Right cardiac atrium (tissue), 5 donors: ENCODE measurements around the gene TRABD2B. TPM values are rescaled to one million over a fixed set of nuclear protein-coding genes. Genes with fewer than 3 reads are reported as not detected.

ENCODE experiments used
- ATAC-seq, 2 donors: fragments of 200-7000 bp; cut with Tn5 transposase; one replicate each; pipeline versions ENCODE4 v1.8.0 to v1.9.1; 2020; ENCODE audit warnings: moderate library complexity in 2 of 2, mild to moderate bottlenecking in 1 of 2
- DNase-seq, 3 donors: peaks; one replicate each; pipeline ENCODE4 v3.0.0-alpha.2; 2020
- H3K27ac ChIP-seq: one replicate; pipeline ENCODE4 v1.5.1; 2013; ENCODE audit warnings: mild to moderate bottlenecking, low read length, control low read depth, moderate library complexity
- H3K27me3 ChIP-seq: one replicate; pipeline ENCODE4 v1.6.1; 2013; ENCODE audit not compliant: control insufficient read depth, insufficient read depth
- H3K4me1 ChIP-seq: one replicate; pipeline ENCODE4 v1.6.1; 2013; ENCODE audit warnings: low read length; ENCODE audit not compliant: control insufficient read depth, insufficient read depth
- H3K4me3 ChIP-seq: one replicate; pipeline ENCODE4 v1.5.1; 2013; ENCODE audit warnings: low read length, control low read depth
- H3K9me3 ChIP-seq: one replicate; pipeline ENCODE4 v1.6.1; 2013; ENCODE audit warnings: low read length; ENCODE audit not compliant: control insufficient read depth
- whole genome bisulfite sequencing: extraction: QIAGEN DNeasy Blood & Tissue Kit; methylation state at CpG from one replicate; pipeline ENCODE4 v1.1.7; 2013; 5-methylcytosine and 5-hydroxymethylcytosine counted together
- intact Hi-C, 4 donors: fragments of 100-400 bp; cut with DNase I; formaldehyde crosslinking; loops; one replicate each; pipeline versions ENCODE4 v1.11.0 to v1.14.0; 2022 to 2023
- polyA plus RNA-seq: library from polyadenylated mRNA; stranded (reverse); fragments of 200-250 nt; gene quantifications from one replicate; pipeline ENCODE4 v1.2.3, GENCODE V29; 2013
- total RNA-seq, 4 donors: library from RNA; stranded (reverse); fragmentation: NEBNext Ultra II Directional; extraction: Animal tissue kit (Norgen Biotek cat#: 25700); gene quantifications; one replicate each; pipeline ENCODE4 v1.2.1, GENCODE V29; 2021
- donor health status: healthy with polysubstance abuse.
- donor health status: DM: no; HTN: yes; CAD: no.
- donor health status: DM: no; HTN: no; CAD: no.
- donor health status: DM: no; HTN: yes; CAD: no; lungs with severe emphysema.
- donor health status: DM: yes; HTN: yes; CAD: no.

TRABD2B gene
- total and polyA plus RNA-seq, 5 donors, result 6.7 to 23.7 (median 17.8) TPM

- Histone ChIP-seq H3K4me3 (no peak overlapping the region), H3K27me3 (no peaks in the 10 kb centered on the region), H3K9me3 (no peaks in the 10 kb centered on the region), H3K4me1 (peaks cover 2% of the 10 kb centered on the region), H3K27ac (no peak overlapping the region)
- intact Hi-C loops, result no loop called here
- ATAC-seq, result no peak
- 91% methylated on average over 24 of the region's 24 CpGs for WGBS
- DNase-seq, result peak in 2 of 3 donors; percentile 30 to 44
Measured at GRCh38 chr1:47774986-47775834, 222.0 kb downstream of the TRABD2B start.

GRCh38 chr1:47772960-47773682 is 224.1 kb downstream of the TRABD2B start:
- WGBS, result 69% methylated on average over 11 of the region's 11 CpGs
- DNase-seq (no peak), ATAC-seq (peak; percentile 34 to 59)
- Histone ChIP-seq H3K27ac (no peak overlapping the region), H3K9me3 (no peaks in the 10 kb centered on the region), H3K4me3 (no peak overlapping the region), H3K4me1 (peaks cover 2% of the 10 kb centered on the region), H3K27me3 (no peaks in the 10 kb centered on the region)
- intact Hi-C loops, result no loop called here

- Histone ChIP-seq H3K4me1 (peaks cover 5% of the 10 kb centered on the region), H3K27me3 (no peaks in the 10 kb centered on the region), H3K9me3 (no peaks in the 10 kb centered on the region), H3K4me3 (no peak overlapping the region), H3K27ac (no peak overlapping the region)
- intact Hi-C loops, result no loop called here
- DNase-seq (peak in 1 of 3 donors; percentile 17), ATAC-seq (no peak)
- WGBS, result 92% methylated on average over 11 of the region's 11 CpGs
Measured at GRCh38 chr1:47772281-47772680, 224.9 kb downstream of the TRABD2B start.

GRCh38 chr1:47771751-47772150 is 225.4 kb downstream of the TRABD2B start:
- 61% methylated on average over 13 of the region's 13 CpGs for WGBS
- DNase-seq (peak in 1 of 3 donors; percentile 65), ATAC-seq (peak; percentile 19 to 29)
- intact Hi-C loops, result no loop called here
- Histone ChIP-seq H3K9me3 (no peaks in the 10 kb centered on the region), H3K27ac (no peak overlapping the region), H3K27me3 (no peaks in the 10 kb centered on the region), H3K4me1 (peaks cover 7% of the 10 kb centered on the region), H3K4me3 (no peak overlapping the region)

GRCh38 chr1:47769983-47770382 is 227.2 kb downstream of the TRABD2B start:
- Histone ChIP-seq H3K4me1 (peaks cover 13% of the 10 kb centered on the region), H3K9me3 (no peaks in the 10 kb centered on the region), H3K4me3 (no peak overlapping the region), H3K27ac (no peak overlapping the region), H3K27me3 (no peaks in the 10 kb centered on the region)
- 94% methylated on average over 4 of the region's 4 CpGs for WGBS
- intact Hi-C loops, result no loop called here
- ATAC-seq, result no peak
- no peak for DNase-seq

- DNase-seq, result no peak
- Histone ChIP-seq H3K27ac (no peak overlapping the region), H3K9me3 (no peaks in the 10 kb centered on the region), H3K4me3 (no peak overlapping the region), H3K4me1 (peaks cover 17% of the 10 kb centered on the region), H3K27me3 (no peaks in the 10 kb centered on the region)
- WGBS, result 70% methylated on average over 3 of the region's 3 CpGs
- no peak for ATAC-seq
- intact Hi-C loops, result no loop called here
Measured at GRCh38 chr1:47769295-47769694, 227.9 kb downstream of the TRABD2B start.

- H3K4me1 ChIP-seq, result peaks cover 26% of the 10 kb centered on the region
- 36% methylated on average over 11 of the region's 11 CpGs for WGBS
- peak; percentile 47 to 72 for ATAC-seq
- H3K27ac ChIP-seq, result peak overlapping the region; percentile 7
- no peaks in the 10 kb centered on the region for H3K9me3 ChIP-seq
- no peak overlapping the region for H3K4me3 ChIP-seq
- peak in 2 of 3 donors; percentile 82 to 83 for DNase-seq
- intact Hi-C loops, result no loop called here
- H3K27me3 ChIP-seq, result no peaks in the 10 kb centered on the region
Measured at GRCh38 chr1:47767741-47768100, 229.5 kb downstream of the TRABD2B start.

- Histone ChIP-seq H3K9me3 (no peaks in the 10 kb centered on the region), H3K27me3 (no peaks in the 10 kb centered on the region), H3K4me3 (no peak overlapping the region), H3K4me1 (peaks cover 26% of the 10 kb centered on the region), H3K27ac (peak overlapping the region; percentile 7)
- DNase-seq, result no peak
- 64% methylated on average over 12 of the region's 12 CpGs for WGBS
- ATAC-seq, result no peak
- intact Hi-C loops, result no loop called here
Measured at GRCh38 chr1:47766832-47767740, 230.1 kb downstream of the TRABD2B start.

- intact Hi-C loops, result no loop called here
- 77% methylated on average over 22 of the region's 22 CpGs for WGBS
- Histone ChIP-seq H3K27ac (no peak overlapping the region), H3K27me3 (no peaks in the 10 kb centered on the region), H3K4me1 (peaks cover 26% of the 10 kb centered on the region), H3K9me3 (no peaks in the 10 kb centered on the region), H3K4me3 (no peak overlapping the region)
- ATAC-seq (no peak), DNase-seq (peak in 1 of 3 donors; percentile 50)
Measured at GRCh38 chr1:47765742-47766485, 231.3 kb downstream of the TRABD2B start.

- peak; percentile 66 to 88 (median 88) for DNase-seq
Measured at GRCh38 chr1:47765236-47765635, 231.9 kb downstream of the TRABD2B start.

More at GRCh38 chr1:47765236-47765635, 231.9 kb downstream of the TRABD2B start:
- peaks cover 30% of the 10 kb centered on the region for H3K4me1 ChIP-seq
- peak overlapping the region; percentile 82 for H3K27ac ChIP-seq
- ATAC-seq, result peak; percentile 72 to 73
- H3K9me3 ChIP-seq, result no peaks in the 10 kb centered on the region
- no peak overlapping the region for H3K4me3 ChIP-seq
- intact Hi-C loops, result no loop called here
- H3K27me3 ChIP-seq, result no peaks in the 10 kb centered on the region
- WGBS, result 37% methylated on average over 8 of the region's 8 CpGs
